Thyroid gland (tissue), 4 donors: ENCODE measurements around the gene CDYL.

Experiments
- POLR2A ChIP-seq, 2 donors: fragments of 450-650 bp; IDR thresholded peaks; one replicate each; pipeline ENCODE4 v1.6.1; 2017; ENCODE audit warnings: antibody characterized with exemption in 2 of 2, mild to moderate bottlenecking in 2 of 2, moderate library complexity in 1 of 2
- TF ChIP-seq, protein P1 (sequence below), 6 experiments: fragments of 200-600 bp in 3 of 6; fragments of 450-650 bp in 3 of 6; sonication (generic) in 3 of 6; IDR thresholded peaks; one replicate each; pipeline ENCODE4 v1.5.1; 2016 to 2019; ENCODE audit warnings: antibody characterized with exemption in 6 of 6, mild to moderate bottlenecking in 2 of 6, inconsistent platforms in 1 of 6, moderate library complexity in 1 of 6

DNA sequence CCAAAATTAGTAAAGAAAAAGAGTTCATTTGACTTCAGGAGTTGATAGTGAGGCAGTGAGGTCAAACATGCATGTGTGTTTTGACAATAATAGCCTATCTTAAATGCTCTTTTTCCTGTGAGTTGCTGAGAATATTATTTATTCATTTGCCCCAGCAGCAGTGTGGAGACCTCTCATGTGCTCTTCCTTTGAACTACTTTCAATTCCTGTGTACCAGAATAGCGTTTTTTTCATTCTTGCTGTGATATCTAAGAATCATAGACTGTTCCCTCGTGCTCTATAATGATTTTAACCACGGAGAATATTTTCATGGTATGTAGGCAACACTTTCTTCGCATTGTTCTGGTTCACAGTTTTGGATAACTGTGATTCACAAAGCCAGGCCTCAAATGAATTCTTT lies 5.2 kb downstream of the CDYL start:
- TF ChIP-seq, protein P1, sequence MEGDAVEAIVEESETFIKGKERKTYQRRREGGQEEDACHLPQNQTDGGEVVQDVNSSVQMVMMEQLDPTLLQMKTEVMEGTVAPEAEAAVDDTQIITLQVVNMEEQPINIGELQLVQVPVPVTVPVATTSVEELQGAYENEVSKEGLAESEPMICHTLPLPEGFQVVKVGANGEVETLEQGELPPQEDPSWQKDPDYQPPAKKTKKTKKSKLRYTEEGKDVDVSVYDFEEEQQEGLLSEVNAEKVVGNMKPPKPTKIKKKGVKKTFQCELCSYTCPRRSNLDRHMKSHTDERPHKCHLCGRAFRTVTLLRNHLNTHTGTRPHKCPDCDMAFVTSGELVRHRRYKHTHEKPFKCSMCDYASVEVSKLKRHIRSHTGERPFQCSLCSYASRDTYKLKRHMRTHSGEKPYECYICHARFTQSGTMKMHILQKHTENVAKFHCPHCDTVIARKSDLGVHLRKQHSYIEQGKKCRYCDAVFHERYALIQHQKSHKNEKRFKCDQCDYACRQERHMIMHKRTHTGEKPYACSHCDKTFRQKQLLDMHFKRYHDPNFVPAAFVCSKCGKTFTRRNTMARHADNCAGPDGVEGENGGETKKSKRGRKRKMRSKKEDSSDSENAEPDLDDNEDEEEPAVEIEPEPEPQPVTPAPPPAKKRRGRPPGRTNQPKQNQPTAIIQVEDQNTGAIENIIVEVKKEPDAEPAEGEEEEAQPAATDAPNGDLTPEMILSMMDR (IDR thresholded peaks at IDR 0.05) = no peak
- no peak for TF ChIP-seq POLR2A (IDR thresholded peaks at IDR 0.05)
